ENCODE data around the gene SPIB.

The SPIB gene

DNA sequence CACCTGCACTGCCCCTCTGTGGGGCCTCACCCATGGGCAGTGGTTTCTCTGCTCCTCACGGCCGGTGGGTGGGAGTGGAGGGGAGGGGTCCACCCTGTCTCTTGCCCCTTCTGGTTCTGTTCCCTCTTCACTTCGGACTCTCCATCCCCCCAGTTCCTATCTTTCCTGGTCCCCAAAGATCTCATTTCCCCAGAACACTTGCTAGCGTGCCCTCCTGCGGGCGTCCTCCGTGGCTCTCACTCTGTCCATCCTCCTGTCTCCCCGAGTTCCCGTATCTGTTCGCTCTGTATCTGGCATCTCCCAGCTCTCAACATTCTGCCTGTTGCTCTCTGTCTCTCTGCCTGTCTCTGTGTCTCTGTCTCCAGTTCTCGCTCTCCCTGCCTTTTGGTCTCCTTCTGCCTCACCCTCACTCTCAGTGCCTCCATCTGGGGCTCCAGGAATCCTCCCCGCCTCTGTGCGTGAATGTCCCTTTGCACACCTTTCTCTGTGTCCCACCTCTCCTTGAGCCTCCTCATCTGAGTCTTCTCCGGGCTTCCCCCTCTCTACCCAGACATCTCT lies 363 bp downstream of the SPIB start:
- no peak for DNase-seq (ENCODE audit: low spot score)

DNA sequence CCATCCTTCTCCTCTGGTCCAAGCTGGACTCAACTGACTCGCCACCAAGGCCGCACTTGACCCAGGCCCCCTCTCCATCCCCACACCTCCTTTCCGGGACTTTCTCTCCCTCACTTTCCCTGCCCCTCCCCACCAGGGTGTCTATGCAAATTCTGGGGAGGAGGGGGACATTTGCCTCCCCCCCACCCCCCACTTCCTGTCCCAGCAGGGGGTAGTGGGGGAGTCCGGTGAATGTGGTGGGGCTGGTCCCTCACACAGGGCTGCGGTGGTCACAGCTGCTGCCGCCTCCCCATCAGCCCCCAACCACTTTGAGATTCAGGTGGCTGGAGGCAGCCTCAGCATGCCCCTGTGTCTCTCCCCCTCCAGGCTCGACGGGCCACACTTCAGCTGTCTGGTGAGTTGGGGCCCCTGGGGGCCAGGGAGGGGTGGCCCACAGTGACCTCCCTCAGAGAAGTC lies 870 bp downstream of the SPIB start:
- no peak for DNase-seq (ENCODE audit: low spot score)

DNA sequence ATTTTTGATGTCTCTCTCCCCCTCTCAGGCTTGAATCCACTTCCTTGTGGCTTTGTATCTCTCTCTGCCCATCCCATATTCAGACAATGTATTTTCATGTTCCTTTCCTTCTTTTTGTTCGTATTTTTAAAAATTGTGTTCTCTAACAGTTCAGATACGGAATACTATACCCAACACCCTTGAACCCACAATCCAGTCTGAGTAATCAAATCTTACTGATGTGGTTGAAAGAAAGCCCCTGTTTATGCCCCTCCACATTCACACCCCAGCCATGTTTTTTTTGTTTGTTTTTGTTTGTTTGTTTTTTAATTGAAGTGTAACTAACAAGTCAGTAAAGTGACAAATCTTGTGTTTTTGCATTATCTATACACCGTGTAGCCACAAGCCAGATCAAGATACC lies 1.4 kb downstream of the SPIB start:
- DNase-seq (ENCODE audit: low spot score): no peak

DNA sequence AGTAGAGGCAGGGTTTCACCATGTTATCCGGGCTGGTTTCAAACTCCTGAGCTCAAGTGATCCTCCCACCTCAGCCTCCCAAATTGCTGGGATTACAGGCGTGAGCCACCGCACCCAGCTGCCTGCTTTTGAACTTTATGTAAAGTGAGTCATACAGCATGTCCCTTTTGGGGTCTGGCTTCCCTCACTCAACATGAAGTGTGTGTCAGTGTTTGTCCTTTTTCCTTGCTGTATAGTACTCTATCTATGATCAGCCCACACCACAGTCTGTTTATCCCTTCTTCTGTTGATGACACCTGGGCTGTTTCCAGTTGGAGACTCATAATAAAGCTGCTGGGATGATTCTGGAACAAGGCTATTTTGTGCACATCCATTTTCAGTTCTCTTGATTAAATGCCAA lies 2.1 kb downstream of the SPIB start:
- no peak for DNase-seq (ENCODE audit: low spot score)

DNA sequence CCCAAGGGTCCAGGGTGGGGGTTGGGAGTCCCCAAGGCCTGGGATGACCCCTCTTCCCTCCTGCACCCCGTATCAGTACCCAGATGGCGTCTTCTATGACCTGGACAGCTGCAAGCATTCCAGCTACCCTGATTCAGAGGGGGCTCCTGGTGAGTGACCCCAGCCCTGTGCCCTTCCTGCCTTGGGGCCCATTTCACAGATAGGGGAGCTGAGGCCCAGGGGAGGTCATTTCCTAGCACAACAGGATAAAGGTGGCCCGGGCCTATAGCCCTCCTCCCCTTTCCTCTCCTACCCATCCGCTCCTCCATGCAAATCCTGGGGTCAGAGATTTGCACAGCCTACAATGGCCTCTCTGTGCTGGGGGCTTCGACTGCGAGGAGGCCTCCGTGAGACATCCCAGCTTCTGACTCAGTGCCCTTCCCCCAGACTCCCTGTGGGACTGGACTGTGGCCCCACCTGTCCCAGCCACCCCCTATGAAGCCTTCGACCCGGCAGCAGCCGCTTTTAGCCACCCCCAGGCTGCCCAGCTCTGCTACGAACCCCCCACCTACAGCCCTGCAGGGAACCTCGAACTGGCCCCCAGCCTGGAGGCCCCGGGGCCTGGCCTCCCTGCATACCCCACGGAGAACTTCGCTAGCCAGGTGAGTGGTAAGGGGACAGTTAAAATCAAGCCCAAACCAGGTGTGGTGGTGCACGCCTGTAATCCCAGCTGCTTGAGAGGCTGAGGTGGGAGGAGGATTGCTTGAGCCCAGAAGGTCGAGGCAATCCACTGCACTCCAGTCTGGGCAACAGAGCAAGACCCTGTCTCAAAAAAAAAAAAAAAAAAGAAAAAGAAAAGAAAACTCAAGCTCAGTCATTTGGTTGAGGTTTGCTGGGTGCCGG lies 3.9 kb downstream of the SPIB start:
- DNase-seq (ENCODE audit: low spot score): no peak

DNA sequence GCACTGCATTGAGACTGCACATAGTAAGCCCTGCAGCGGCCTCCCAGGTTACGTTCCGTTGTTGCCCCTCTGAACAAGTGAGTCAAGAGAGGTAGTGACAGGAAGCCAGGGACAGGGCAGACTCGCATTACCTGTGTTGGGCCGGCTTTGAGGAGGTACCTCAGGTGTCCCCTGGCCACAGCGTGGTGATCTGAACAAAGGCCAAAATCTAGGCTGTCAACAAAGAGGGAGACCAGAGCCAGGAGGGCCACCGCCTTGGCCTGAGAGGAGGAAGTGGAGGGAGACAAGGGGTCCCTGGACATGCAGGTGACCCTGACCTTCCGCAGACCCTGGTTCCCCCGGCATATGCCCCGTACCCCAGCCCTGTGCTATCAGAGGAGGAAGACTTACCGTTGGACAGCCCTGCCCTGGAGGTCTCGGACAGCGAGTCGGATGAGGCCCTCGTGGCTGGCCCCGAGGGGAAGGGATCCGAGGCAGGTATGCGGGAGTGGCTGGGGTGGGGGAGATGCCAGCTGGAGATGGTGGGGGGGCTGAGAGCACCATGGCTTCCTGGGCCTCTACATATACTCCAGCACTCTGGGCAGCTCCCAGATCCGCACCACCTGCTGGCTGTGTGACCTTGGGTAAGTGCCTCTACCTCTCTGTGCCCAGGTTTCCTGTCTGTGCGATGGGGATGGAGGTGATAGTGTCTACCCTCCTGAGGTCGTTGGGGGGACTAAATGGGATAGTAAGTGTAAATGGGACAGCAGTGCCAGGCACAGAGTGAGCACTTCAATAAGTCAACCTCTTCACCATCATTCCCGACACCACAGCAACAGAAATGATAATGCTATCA lies 4.8 kb downstream of the SPIB start:
- DNase-seq (ENCODE audit: low spot score): no peak

DNA sequence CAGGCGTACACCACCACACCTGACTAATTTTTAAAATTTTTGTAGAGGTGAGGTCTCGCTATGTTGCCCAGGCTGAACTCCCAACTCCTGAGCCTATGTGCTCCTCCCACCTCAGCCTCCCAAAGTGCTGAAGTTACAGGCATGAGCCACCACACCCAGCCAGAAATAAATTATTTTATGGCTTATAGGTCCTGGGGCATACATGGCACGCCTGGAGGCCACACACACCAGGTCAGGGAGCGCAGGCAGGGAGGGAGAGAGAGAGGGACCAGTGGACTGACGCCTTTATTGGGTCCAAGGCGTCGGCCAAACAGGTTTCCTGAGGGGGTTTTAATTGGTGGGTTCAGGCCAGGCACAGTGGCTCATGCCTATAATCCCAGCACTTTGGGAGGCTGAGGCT lies 6.8 kb downstream of the SPIB start:
- DNase-seq (ENCODE audit: low spot score): no peak

DNA sequence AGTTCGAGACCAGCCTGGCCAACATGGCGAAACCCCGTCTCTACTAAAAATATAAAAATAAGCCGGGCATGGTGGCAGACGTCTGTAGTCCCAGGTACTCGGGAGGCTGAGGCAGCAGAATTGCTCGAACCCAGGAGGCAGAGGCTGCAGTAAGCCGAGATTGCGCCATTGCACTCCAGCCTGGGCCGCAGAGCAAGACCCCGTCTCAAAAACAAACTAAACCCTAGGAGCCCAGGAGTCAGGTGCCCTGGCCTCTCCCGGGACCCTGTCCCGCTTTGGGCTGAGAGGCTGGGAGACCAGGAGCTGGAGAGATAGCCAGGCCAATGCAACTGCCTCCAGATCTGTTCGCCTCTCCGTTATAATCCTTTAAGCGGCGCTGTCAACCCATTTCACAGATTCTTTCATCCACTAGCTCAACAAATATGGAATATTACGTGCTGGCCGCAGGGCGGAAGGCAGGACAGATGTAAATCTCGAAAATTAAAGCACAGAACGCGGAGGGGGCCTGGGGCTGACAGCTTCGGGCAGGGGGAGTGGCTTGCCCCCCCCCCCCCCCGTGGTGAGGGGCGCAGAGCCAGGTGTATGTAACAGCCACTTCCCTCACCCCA lies 8.7 kb downstream of the SPIB start:
- no peak for DNase-seq (ENCODE audit: low spot score)

DNA sequence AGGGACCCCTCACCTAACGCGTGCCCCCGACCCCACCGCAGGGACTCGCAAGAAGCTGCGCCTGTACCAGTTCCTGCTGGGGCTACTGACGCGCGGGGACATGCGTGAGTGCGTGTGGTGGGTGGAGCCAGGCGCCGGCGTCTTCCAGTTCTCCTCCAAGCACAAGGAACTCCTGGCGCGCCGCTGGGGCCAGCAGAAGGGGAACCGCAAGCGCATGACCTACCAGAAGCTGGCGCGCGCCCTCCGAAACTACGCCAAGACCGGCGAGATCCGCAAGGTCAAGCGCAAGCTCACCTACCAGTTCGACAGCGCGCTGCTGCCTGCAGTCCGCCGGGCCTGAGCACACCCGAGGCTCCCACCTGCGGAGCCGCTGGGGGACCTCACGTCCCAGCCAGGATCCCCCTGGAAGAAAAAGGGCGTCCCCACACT lies 9.3 kb downstream of the SPIB start:
- DNase-seq (ENCODE audit: low spot score): peak; percentile 85

DNA sequence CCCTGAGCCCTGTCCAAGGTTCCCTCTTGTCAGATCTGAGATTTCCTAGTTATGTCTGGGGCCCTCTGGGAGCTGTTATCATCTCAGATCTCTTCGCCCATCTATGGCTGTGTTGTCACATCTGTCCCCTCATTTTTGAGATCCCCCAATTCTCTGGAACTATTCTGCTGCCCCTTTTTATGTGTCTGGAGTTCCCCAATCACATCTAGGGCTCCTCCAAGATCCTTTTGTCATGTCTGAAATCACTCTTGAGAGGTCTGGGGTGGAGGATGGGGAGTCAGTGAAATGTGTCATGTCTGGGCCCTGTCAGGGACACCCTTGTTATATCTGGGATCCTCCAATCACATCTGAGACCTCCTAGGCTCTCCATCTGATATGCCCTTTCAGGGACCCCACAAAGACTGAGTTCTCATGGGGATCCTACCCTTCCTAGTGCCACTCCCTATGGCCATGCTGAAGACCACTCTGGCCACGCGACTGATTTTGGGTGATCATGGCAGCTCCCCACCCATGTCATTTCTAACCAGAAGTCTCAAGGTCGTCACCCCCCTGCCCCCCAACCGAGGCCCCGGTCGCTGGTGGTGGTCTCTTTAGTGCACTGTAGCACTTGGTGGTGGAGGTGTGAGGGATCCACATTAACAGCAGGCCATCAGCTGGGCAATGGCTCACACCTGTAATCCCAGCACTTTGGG lies 10.2 kb downstream of the SPIB start:
- no peak for DNase-seq (ENCODE audit: low spot score)

DNA sequence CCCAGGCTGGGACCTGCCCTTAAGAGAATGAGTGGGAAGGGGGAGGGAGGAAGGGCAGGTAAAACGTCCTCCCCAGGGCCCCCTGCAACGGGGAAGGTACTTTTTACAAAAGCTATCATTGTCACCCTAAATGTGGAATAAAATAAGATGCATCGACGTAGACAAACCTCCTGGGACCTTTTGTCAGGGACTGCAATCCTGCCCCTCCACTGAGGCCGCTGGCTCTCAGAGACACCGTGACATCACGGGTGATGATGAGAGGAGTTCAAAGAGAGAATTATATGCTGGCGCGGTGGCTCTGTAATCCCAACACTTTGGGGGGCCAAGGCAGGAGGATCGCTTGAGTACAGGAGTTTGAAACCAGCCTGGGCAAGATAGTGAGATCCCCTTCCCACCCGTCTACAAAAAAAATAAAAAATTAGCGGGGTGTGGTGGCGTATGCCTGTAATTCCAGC lies 12.2 kb downstream of the SPIB start:
- DNase-seq (ENCODE audit: low spot score): no peak

DNA sequence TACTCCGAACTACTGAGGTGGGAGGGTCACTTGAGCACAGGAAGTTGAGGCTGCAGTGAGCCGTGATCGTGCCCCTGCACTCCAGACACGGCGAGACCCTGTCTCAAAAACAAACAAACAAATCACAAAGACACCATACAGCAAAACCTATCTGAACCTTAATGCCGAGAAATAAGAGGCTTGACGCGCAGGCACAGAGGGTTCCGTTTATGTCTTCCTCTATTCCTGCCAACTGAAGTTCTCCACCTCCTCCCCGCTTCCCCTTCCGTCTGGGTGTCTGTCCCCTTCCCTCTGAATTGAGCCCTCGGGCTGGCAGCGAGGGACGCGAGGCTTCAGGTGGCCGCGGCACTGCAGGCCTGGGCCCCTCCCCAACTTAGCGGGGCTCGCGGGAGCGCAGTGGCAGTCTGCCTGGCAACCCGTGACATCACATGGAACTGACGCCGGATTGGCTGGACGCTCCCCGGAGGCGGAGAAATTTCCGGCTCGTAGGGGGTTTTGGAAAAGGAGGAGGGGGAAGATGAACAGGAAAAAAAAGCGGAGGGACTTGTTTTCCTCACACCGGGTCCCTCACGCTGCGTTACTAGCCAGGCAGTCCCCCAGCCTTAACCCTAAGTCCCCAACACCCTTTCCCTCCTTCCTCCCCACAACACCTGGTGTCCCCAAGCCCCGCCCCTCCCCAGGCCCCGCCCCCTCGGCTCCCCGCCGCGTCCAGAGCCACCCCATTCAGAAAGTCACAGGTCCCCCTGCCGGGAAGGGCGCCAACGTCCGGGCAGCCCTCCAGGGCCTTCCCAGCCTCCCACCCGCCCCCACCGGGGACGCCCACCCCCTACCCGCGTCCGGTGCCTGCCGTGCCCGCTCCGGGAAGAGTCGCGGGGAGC lies 12.8 kb downstream of the SPIB start:
- DNase-seq (ENCODE audit: low spot score): peak; percentile 96

DNA sequence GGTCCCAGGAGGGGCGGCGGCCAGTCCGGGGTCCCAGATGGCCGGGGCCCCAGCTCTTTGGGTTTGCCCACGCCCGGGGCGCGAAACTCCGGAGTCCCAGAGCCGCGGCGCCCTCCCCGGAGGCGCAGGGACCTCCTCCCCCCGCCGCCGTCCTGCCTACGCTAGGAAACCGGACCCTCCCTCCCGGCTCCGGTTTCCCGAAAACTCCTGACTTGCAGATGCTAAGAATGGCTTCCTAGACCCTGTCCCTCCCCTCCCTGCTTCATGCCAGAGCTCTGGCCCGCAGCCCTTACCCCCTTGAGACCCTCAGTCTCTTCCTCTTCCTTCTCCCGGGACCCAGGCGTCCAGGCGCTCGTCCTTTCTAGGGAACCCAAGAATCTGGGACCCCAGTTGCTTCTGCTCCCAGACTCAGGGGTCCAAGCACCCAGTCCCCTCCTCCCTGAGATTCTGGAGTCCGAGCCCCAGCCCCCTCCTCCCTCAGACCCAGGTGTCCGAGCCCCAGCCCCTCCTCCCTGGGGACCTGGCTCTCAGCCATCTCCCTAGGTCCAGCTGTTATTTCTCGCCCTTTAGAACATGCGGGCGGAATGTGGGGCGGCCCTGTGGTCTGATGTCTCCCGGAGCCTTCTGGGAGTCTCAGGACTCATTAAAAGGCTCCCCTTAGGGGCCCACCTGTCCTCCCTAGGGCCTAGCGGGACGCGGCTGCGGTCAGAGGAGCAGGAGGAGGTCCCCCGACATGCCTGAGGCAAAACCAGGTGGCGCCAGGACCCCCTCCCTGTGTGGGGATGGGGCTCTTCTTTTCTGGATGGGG lies 13.7 kb downstream of the SPIB start, which contains the start of gene MYBPC2:
Gene MYBPC2 (plus strand): TSS at position 672 of the 808 bp plus-strand sequence. CDS start 62 bp downstream, at position 734.
- peak; percentile 26 for DNase-seq (ENCODE audit: low spot score)

DNA sequence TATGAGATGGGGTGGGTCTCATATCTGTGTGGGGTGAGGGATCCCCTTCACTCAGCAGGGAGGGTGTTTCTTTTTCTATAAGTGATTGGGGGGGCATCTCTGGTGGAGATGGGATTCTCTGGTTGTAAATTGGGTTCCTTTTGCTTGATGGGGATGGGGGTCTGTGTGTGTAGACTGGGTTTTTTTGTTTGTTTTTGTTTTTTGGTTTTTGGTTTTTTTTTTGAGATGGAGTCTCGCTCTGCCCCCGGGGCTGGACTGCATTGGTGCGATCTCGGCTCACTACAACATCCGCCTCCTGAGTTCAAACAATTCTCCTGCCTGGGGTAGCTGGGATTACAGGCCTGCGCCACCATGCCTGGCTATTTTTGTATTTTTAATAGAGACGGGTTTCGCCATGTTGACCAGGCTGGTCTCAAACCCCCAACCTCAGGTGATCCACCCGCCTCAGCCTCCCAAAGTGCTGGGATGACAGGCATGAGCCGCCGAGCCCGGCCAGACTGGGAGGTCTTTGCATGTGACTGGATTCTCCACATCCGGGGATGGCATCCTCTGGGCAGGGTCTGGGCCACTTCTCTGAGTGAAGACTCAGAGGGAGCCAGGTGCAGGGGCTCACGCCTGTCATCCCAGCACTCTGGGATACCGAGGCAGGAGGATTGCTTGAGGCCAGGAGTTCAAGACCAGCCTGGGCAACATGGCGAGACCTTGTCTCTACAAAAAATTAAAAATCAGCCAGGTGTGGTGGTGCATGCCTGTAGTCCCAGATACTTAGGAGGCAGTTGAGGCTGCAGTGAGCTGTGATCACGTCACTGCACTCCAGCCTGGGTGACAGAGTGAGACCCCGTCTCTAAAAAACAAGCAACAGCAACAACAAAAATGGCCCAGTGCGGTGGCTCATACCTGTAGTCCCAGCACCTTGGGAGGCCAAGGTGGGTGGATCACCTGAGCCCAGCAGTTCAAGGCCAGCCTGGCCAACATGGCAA lies 14.8 kb downstream of the SPIB start:
- no peak for DNase-seq (ENCODE audit: low spot score)

DNA sequence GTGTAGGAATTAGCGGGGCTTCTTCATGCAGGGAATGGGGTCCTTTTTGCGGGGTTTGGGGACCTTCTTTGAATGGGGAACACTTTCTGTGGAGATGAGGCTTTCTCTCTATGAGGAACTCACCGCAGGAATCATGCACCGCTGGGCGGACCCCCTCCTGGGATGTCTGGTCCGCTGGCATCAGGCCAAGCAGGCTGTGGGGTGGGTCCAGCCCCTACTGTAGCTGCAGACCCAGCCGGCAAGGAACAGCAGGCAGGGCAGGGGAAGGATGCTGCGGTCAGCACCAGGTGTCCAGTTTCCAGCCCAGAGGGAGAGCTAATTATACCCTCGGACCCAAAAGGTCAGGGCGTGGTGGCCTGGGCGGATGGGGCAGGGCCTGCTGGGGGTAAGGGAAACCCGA lies 15.8 kb downstream of the SPIB start:
- no peak for DNase-seq (ENCODE audit: low spot score)

DNA sequence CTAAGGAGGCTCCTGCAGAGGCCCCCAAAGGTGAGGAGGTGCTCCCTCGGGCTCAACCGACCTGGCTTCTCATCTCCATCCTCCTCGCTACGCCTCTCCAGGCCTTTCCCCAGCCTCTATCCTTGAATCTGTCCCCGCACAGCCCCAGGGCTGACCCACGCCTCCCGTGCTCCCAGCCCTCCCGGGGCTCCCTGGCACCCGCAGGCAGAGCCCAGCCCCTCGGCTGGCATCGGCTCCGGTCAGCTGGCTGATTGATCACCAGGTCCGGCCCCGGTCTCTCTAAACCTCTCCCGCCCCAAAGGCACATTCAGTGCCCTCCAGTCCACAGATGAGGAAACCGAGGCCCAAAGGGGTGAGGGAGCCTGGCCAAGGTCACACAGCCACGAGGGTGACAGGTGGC lies 16.5 kb downstream of the SPIB start:
- DNase-seq (ENCODE audit: low spot score): no peak

DNA sequence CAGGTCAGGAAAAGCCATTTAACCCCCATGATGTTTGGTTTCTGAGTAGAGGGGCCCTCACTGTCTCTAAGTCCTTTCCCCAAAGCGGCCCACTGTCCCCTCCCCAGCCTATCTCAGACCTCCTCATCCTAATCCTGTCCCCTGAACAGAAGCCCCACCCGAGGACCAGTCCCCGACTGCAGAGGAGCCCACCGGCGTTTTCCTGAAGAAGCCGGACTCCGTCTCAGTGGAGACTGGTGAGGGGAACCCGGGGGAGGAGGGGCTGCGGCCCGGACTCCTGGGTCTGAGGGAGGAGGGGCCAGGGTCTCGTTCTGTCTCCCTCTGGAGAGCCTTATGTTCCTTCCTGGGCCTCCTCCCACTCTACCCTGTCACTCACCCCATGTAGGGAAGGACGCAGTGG lies 16.9 kb downstream of the SPIB start:
- DNase-seq (ENCODE audit: low spot score): no peak

DNA sequence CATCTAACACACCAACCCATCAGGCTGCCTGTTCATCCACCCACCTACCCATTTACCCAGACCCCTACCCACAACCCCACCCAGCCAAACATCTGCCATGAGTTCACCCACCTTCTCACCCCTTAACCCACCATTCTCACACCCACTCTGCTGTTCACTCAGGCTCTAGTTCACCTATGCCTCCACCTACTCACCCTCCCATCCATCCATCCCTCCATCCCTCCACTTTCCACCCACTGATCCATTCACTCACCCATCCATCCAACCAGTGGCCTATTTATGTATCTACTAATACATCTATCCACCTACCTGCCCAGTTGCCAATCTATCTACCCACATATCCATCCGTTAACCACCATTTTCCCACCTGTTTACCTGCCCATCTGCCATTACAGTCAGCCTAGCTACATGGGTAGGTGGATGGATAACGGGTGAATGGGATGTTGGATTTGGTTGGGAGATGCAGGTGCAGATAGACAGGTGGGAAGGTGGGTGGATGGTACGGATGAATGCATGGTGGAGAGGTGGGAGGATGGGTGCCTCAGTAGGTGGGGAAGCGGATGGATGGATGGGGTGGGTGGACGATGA lies 19.2 kb downstream of the SPIB start:
- DNase-seq (ENCODE audit: low spot score): no peak

All from GM03348 (cell line).